ENCODE results near the gene LAYN.

GRCh38 chr11:111589886-111590499 lies 49.5 kb downstream of the LAYN start:
- no peak for TF ChIP-seq POLR2A (IDR thresholded peaks at IDR 0.05; ENCODE audit: extremely low read depth, insufficient read length)
- no peak for TF ChIP-seq CTCF (IDR thresholded peaks at IDR 0.05; ENCODE audit: low read depth, low read length)
